CD4-positive, alpha-beta T cell treated with Interferon gamma for 1 hour (primary cell): ENCODE data around the gene SLC50A1.
"Not testable (repeated sequence)": the region's sequence is repeated elsewhere in the genome, so short reads cannot be mapped to it uniquely, and the experiment has no call there.

Experiments used
- DNase-seq: peaks from one replicate; pipeline ENCODE4 v3.0.0-alpha.2; 2020

Gene SLC50A1

GRCh38 chr1:155137154-155137949, 1.7 kb downstream of the SLC50A1 start:
- DNase-seq, result no peak

- DNase-seq, result peak; percentile 85
Observed at GRCh38 chr1:155139895-155140629, 4.4 kb downstream of the SLC50A1 start, which contains the start of gene DPM3. DPM3 (minus strand) TSS chr1:155140531; CDS start chr1:155140240, 291 bp downstream.

GRCh38 chr1:155140630-155140953, 4.9 kb downstream of the SLC50A1 start:
- DNase-seq, result no peak

- no peak for DNase-seq
Observed at GRCh38 chr1:155141749-155142148, 6.1 kb downstream of the SLC50A1 start.

- DNase-seq, result no peak
Observed at GRCh38 chr1:155145491-155145890, 9.8 kb downstream of the SLC50A1 start.

DNA sequence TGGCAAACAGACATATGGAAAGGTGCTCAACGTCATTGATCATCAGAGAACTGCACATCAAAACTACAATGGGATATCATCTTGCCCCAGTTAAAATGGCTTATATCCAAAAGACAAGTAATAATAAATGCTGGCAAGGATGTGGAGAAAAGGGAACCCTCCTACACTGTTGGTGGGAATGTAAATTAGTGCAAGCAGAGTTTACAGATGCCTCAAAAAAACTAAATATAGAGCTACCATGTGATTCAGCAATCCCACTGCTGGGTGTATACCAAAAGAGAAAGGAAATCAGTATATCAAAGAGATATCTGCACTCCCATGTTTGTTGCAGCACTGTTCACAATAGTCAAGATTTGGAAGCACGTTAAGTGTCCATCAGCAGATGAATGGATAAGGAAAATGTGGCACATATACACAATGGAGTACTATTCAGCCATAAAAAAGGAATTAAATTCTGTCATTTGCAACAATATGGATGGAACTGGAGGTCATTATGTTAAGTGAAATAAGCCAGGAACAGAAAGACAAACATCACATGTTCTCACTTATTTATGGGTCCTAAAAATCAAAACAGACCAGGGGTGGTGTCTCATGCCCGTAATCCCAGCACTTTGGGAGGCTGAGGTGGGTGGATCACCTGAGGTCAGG, 20.5 kb downstream of the SLC50A1 start:
- not testable (repeated sequence) for DNase-seq

DNA sequence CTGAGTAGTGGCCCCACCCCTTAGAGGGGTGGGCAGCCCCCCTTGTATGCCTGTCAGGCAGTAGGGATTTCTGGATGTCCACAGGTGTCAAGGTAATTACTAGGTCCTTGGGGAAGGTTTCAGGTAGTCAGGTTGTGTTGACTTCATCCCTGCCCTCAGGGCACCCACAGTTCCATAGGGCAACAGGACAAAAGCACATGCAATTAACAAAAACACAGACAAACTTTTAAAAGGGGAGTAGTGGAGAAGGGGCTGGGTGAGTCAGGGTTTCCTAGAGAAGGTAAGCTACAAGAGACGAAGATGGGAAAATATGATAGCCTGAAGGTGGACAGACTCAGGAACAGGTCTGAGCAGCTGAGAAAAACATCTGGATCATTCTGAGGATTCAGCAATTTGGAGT, 23.3 kb downstream of the SLC50A1 start:
- no peak for DNase-seq

DNA sequence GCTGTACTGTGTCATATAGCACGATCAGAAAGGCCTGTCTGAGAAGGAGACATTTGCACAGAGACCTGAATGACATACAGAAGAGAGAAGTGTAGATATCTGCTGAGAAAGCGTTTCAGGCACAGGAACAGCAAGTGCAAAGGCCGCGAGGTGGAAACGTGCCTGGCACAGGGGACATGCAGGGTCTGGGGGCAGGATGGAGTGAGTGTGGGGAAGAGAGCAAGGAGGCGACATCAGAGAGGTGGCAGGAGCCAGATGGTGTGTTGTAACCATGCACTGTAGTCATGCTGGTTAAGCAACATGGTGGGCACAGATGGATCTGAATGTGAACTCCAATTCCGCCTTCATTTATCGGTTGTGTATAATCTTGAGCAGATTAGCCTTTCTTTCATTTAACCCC, 24.5 kb downstream of the SLC50A1 start:
- no peak for DNase-seq

DNA sequence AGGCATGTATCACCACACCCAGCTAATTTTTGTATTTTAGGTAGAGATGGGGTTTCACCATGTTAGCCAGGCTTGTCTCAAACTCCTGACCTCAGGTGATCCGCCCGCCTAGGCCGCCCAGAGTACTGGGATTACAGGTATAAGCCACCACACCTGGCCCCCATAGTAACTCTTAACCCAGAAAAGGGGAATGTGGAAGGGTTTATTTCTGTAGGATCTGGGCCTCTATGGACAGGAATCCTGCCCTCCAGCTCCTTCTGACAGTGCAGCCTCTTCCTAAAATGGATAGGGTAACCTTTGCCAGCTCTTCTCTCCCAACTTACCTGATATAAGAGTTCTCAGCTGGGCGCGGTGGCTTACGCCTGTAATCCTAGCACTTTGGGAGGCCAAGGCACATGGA, 27.0 kb downstream of the SLC50A1 start:
- DNase-seq, result not testable (repeated sequence)

- not testable (repeated sequence) for DNase-seq
Observed at GRCh38 chr1:155163785-155164184, 28.1 kb downstream of the SLC50A1 start.

GRCh38 chr1:155164625-155165024, 29.0 kb downstream of the SLC50A1 start:
- not testable (repeated sequence) for DNase-seq

DNA sequence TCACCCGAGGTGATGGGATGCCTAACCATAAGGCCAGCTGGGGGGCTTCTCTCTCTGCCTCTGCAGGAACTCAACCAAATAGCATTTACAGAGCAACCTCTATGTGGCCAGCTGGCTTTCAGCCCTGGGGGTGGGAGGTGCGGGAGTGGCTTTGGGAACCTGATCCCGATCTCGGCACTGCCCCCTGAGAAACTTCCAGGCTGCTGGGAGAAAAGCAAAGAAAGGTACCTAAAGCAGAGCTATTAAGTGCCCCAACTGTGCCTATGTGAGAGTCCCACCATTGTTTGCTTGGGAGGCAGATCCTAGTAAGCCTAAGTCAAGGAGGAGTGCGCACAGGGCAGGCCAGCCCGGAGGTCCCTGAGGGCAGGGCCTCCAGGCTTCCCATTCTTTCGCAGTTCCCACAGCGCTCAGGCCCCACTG, 30.4 kb downstream of the SLC50A1 start:
- DNase-seq, result no peak

GRCh38 chr1:155166471-155167165, 31.0 kb downstream of the SLC50A1 start:
- no peak for DNase-seq

DNA sequence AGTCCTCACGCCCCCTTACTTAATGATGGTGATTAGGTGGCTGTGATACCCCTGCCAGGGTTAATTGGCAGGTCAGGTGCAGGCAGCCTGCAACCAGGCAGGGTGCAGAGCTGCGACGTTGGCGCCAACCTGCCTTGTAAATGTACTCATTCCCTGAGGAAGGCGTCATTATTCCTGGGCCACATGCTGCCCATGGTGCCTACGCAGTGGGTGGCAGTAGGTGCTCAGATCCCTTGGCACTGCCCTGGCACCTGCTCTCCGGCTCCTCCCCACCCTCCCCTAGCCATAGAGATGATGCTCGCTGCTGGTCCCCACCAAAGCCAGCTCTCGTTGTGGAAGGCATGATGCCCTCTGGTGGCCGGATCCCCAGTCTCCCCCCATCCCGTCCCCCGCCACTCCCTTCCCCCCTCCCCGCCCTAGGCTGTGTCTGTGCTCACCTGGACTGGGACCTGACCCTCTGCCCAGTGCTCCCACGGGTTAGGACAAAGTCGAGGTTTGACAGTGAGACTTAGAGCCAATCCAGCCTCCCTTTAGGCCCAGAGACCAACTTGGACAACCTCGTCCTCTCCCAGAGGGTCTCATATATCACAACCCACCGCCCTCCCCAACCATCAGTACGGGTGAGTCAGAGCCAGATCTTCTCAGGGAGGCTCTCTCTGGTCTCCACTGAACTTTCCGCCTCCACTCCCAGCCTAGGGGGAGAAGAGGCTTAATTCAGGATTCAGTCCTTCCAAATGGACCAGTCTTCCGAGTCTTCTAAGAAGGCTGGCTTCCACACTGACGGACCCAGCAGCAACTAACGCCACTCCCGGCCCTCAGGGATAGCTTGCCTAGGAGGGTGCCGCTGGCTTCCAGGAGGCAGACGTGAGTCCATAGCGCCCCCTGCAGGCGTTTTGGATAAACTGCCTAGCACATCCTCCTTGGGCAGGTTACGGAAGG, 31.8 kb downstream of the SLC50A1 start:
- peak; percentile 83 for DNase-seq

DNA sequence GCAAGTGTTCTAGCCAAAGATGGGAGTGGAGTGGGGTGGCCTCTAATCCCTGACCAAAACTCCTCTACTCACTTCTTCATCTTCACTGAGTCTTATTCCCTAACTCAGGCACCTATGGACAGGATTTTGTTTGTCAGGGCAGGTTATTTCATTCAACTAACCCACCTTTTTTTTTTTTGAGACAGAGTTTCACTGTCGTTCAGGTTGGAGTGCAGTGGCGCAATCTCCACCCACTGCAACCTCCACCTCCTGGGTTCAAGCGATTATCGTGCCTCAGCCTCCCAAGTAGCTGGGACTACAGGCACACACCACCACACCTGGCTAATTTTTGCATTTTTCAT, 32.4 kb downstream of the SLC50A1 start:
- DNase-seq, result not testable (repeated sequence)

DNA sequence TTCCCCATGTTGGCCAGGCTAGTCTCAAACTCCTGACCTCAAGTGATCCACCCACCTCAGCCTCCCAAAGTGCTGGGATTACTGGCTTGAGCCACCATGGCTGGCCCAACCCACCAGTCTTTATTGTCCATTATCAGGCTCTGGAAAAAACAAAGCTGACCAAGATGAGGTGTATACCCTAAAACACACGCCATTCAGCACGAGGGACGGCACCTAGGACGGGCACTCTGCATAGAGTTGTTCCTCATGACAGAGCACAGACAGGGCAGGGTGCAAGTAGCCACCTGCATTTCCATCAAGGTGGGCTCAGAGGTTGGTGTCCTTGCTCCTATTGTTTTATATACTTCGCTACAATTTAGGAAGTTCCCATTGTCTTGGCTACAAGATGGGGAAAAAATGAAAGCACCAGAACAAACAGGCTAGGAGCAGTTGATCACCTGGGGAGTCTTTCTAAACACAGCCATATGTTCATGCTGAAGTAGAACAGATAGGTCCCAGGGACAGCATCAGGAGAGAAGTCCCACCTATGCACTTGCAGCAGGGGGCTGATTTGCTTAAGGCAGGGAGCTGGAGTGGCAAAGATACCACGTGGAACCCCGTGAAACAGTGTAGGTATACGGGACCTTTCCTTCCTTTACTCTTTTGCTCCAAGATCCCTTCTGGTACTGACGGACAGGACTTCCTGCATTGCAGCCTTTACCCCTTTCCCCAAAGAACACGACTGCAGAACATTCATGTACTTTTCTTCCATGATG, 33.0 kb downstream of the SLC50A1 start:
- no peak for DNase-seq

DNA sequence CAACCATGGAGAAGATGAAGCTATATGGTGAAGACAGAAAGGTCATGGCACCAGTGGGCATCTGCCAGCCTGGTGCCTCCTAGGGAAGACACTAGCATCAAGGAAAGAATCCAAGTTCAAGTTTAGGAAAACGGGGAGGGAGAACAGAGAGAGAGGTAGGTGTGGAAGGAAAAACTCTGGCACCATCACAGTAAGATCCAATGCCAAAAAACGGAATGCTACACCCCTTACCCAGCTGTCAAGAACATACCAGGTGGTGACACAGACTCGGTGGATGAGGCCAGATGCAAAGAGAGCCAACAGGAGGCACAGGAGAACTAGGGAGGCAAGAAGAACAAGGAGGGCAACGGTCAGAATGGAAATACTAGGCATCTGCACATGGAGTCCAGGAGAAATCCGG, 33.9 kb downstream of the SLC50A1 start:
- DNase-seq, result no peak

GRCh38 chr1:155170101-155170785, 34.6 kb downstream of the SLC50A1 start:
- no peak for DNase-seq

DNA sequence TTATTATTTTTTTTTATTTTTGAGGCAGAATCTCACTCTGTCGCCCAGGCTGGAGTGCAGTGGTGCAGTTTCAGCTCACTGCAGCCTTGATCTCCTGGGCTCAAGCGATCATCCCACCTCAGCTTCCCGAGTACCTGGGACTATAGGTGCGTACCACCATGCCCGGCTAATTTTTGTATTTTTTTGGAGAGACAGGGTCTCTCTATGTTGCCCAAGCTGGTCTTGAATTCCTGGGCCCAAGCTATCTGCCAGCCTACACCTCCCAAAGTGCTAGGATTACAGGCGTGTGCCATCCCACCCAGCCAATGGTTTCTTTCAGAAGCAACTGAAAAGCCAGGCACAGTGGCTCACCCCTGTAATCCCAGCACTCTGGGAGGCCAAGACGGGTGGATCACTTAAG, 35.2 kb downstream of the SLC50A1 start:
- DNase-seq, result no peak

- no peak for DNase-seq
Observed at GRCh38 chr1:155171836-155172731, 36.4 kb downstream of the SLC50A1 start.
